ENCODE results near the gene FRS2. TPM values are rescaled to one million over a fixed set of nuclear protein-coding genes. Genes with fewer than 3 reads are reported as not detected.
A peak's percentile ranks its signal among the peaks of the same experiment; 100 is the strongest.

The FRS2 gene
- total RNA-seq, 4 donors from 2014 or later, result 39.9 to 70.6 (median 59.1) TPM

- H3K27me3 ChIP-seq, result no peaks in the 10 kb centered on the region
- peaks cover 0 to 9% (median 0%) of the 10 kb centered on the region in 3 donors for H3K9me3 ChIP-seq
- no peak overlapping the region for H3K27ac ChIP-seq
- H3K36me3 ChIP-seq, result peaks cover 0 to 6% of the 10 kb centered on the region in 2 donors
- no peaks in the 10 kb centered on the region for H3K4me1 ChIP-seq
- TF ChIP-seq POLR2A (IDR thresholded peaks at IDR 0.05), result no peak
- TF ChIP-seq, protein P1, sequence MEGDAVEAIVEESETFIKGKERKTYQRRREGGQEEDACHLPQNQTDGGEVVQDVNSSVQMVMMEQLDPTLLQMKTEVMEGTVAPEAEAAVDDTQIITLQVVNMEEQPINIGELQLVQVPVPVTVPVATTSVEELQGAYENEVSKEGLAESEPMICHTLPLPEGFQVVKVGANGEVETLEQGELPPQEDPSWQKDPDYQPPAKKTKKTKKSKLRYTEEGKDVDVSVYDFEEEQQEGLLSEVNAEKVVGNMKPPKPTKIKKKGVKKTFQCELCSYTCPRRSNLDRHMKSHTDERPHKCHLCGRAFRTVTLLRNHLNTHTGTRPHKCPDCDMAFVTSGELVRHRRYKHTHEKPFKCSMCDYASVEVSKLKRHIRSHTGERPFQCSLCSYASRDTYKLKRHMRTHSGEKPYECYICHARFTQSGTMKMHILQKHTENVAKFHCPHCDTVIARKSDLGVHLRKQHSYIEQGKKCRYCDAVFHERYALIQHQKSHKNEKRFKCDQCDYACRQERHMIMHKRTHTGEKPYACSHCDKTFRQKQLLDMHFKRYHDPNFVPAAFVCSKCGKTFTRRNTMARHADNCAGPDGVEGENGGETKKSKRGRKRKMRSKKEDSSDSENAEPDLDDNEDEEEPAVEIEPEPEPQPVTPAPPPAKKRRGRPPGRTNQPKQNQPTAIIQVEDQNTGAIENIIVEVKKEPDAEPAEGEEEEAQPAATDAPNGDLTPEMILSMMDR (IDR thresholded peaks at IDR 0.05), result no peak
- no peak for TF ChIP-seq EP300 (IDR thresholded peaks at IDR 0.05)
- no peak for TF ChIP-seq POLR2AphosphoS5 (IDR thresholded peaks at IDR 0.05)
- no peak for ATAC-seq
- WGBS, 2 donors (ENCODE audit: low coverage in 1 of 2), result 88 to 89% methylated on average over 7 of the region's 7 CpGs
- no peak overlapping the region for H3K4me3 ChIP-seq
Observed at GRCh38 chr12:69546693-69547438, 76.7 kb downstream of the FRS2 start.

GRCh38 chr12:69548687-69549086 lies 78.5 kb downstream of the FRS2 start:
- Histone ChIP-seq H3K27me3 (no peaks in the 10 kb centered on the region), H3K27ac (no peak overlapping the region), H3K9me3 (peaks cover 0 to 8% (median 0%) of the 10 kb centered on the region in 3 donors), H3K36me3 (peaks cover 0 to 5% of the 10 kb centered on the region in 2 donors), H3K4me3 (no peak overlapping the region), H3K4me1 (peaks cover 0 to 6% (median 0%) of the 10 kb centered on the region in 3 donors)
- no peak for ATAC-seq
- TF ChIP-seq POLR2A (IDR thresholded peaks at IDR 0.05) (no peak), POLR2AphosphoS5 (IDR thresholded peaks at IDR 0.05) (no peak), EP300 (IDR thresholded peaks at IDR 0.05) (no peak)
- TF ChIP-seq, protein P1 (IDR thresholded peaks at IDR 0.05), result no peak

GRCh38 chr12:69550569-69551350 lies 80.6 kb downstream of the FRS2 start:
- H3K36me3 ChIP-seq, result no peaks in the 10 kb centered on the region
- no peak overlapping the region for H3K27ac ChIP-seq
- H3K4me1 ChIP-seq, result peaks cover 0 to 14% (median 2%) of the 10 kb centered on the region in 3 donors
- H3K27me3 ChIP-seq, result no peaks in the 10 kb centered on the region
- TF ChIP-seq POLR2AphosphoS5 (IDR thresholded peaks at IDR 0.05), result no peak
- no peak for TF ChIP-seq EP300 (IDR thresholded peaks at IDR 0.05)
- no peak for TF ChIP-seq POLR2A (IDR thresholded peaks at IDR 0.05)
- TF ChIP-seq, protein P1 (IDR thresholded peaks at IDR 0.05), result no peak
- WGBS, 2 donors (ENCODE audit: low coverage in 1 of 2), result 85% methylated on average over 7 to 8 of the region's 8 CpGs
- ATAC-seq, result no peak
- H3K9me3 ChIP-seq, result no peaks in the 10 kb centered on the region
- H3K4me3 ChIP-seq, result no peak overlapping the region

GRCh38 chr12:69553628-69554248 lies 83.5 kb downstream of the FRS2 start:
- peaks cover 0 to 14% (median 2%) of the 10 kb centered on the region in 3 donors for H3K4me1 ChIP-seq
- no peak for ATAC-seq
- H3K9me3 ChIP-seq, result no peaks in the 10 kb centered on the region
- TF ChIP-seq EP300 (IDR thresholded peaks at IDR 0.05) (no peak), POLR2AphosphoS5 (IDR thresholded peaks at IDR 0.05) (no peak), POLR2A (IDR thresholded peaks at IDR 0.05) (no peak)
- TF ChIP-seq, protein P1 (IDR thresholded peaks at IDR 0.05), result no peak
- no peak overlapping the region for H3K4me3 ChIP-seq
- 49 to 50% methylated on average over 2 of the region's 2 CpGs for WGBS, 2 donors (ENCODE audit: low coverage in 1 of 2)
- H3K27ac ChIP-seq, result peak overlapping the region in 3 of 4 donors; percentile 32 to 51 (median 34)
- no peaks in the 10 kb centered on the region for H3K36me3 ChIP-seq
- H3K27me3 ChIP-seq, result no peaks in the 10 kb centered on the region

Data from gastroesophageal sphincter (tissue), 4 donors.